ENCODE results near the gene GALNT18. TPM values are rescaled to one million over a fixed set of nuclear protein-coding genes. Genes with fewer than 3 reads are reported as not detected.

The GALNT18 gene
- total RNA-seq, 2 donors from 2014 or later, result 28.2 to 57.8 TPM

DNA sequence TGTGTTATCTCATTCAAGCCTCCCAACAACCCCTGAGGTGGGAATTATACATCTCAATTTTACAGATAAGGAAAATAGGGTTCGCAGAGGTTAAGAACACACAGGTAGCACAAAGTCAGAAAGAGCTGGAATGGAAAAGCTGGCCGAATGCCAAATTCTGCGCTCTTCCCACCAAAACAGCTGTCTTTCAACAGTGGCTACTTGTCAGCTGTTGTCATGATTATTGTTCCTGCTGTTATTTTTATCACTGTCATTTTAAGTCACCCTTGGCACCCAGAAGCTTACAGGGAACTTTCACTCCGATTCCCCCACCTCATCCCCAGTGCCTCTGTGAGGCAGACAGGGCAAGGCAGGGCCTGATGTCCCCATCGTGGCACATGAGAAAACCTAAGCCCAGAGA is 194.3 kb downstream of the GALNT18 start:
- DNase-seq (ENCODE audit: low spot score), result no peak
- TF ChIP-seq, protein P1, sequence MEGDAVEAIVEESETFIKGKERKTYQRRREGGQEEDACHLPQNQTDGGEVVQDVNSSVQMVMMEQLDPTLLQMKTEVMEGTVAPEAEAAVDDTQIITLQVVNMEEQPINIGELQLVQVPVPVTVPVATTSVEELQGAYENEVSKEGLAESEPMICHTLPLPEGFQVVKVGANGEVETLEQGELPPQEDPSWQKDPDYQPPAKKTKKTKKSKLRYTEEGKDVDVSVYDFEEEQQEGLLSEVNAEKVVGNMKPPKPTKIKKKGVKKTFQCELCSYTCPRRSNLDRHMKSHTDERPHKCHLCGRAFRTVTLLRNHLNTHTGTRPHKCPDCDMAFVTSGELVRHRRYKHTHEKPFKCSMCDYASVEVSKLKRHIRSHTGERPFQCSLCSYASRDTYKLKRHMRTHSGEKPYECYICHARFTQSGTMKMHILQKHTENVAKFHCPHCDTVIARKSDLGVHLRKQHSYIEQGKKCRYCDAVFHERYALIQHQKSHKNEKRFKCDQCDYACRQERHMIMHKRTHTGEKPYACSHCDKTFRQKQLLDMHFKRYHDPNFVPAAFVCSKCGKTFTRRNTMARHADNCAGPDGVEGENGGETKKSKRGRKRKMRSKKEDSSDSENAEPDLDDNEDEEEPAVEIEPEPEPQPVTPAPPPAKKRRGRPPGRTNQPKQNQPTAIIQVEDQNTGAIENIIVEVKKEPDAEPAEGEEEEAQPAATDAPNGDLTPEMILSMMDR (IDR thresholded peaks at IDR 0.05), result no peak
- ATAC-seq (ENCODE audit: insufficient number of reproducible peaks, low FRiP score, low read depth), result no peak
- no peak overlapping the region for H3K4me3 ChIP-seq
- H3K36me3 ChIP-seq, result no peaks in the 10 kb centered on the region
- peaks cover 0 to 13% of the 10 kb centered on the region in 2 donors for H3K4me1 ChIP-seq (ENCODE audit: control insufficient read depth in 1 of 2, low read depth in 2 of 2)
- no peaks in the 10 kb centered on the region for H3K27me3 ChIP-seq (replicated peaks; ENCODE audit: insufficient read depth)
- no peaks in the 10 kb centered on the region for H3K9me3 ChIP-seq
- no peak overlapping the region for H3K27ac ChIP-seq

DNA sequence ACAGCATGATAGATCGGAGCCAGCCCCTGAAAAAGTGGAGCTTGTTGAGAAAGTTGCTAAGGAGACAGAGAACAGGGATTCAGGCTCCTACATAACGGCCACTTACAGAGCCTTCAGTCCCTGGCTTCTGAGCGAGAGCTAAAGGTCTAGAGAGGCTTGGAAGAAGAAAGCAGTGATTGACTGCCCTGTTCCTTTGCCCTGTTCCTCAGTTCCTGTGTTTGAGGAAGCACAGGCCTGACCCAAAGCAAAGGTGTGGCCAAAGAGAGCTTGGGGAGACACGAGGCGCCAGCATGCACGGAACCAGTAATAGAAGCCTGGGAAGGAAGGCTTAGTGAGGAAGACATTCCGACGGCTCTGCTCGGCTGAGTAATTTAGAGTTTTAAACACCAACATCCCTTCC is 194.7 kb downstream of the GALNT18 start:
- H3K4me1 ChIP-seq (ENCODE audit: control insufficient read depth in 1 of 2, low read depth in 2 of 2), result peaks cover 0 to 13% of the 10 kb centered on the region in 2 donors
- TF ChIP-seq, protein P1 (IDR thresholded peaks at IDR 0.05), result no peak
- DNase-seq (ENCODE audit: low spot score) (no peak), ATAC-seq (ENCODE audit: insufficient number of reproducible peaks, low FRiP score, low read depth) (no peak)
- no peaks in the 10 kb centered on the region for H3K9me3 ChIP-seq
- H3K27ac ChIP-seq, result no peak overlapping the region
- no peaks in the 10 kb centered on the region for H3K36me3 ChIP-seq
- no peak overlapping the region for H3K4me3 ChIP-seq
- H3K27me3 ChIP-seq (replicated peaks; ENCODE audit: insufficient read depth), result no peaks in the 10 kb centered on the region

GRCh38 chr11:11426226-11426952 is 195.4 kb downstream of the GALNT18 start:
- TF ChIP-seq, protein P1 (IDR thresholded peaks at IDR 0.05), result no peak
- DNase-seq (ENCODE audit: low spot score), result no peak
- no peak for ATAC-seq (ENCODE audit: insufficient number of reproducible peaks, low FRiP score, low read depth)
- Histone ChIP-seq H3K4me3 (no peak overlapping the region), H3K9me3 (no peaks in the 10 kb centered on the region), H3K4me1 (ENCODE audit: control insufficient read depth in 1 of 2, low read depth in 2 of 2) (peaks cover 0 to 15% of the 10 kb centered on the region in 2 donors), H3K36me3 (no peaks in the 10 kb centered on the region), H3K27me3 (replicated peaks; ENCODE audit: insufficient read depth) (no peaks in the 10 kb centered on the region), H3K27ac (no peak overlapping the region)

- no peaks in the 10 kb centered on the region for H3K27me3 ChIP-seq (replicated peaks; ENCODE audit: insufficient read depth)
- H3K27ac ChIP-seq, result no peak overlapping the region
- no peaks in the 10 kb centered on the region for H3K9me3 ChIP-seq
- no peak overlapping the region for H3K4me3 ChIP-seq
- no peak for ATAC-seq (ENCODE audit: insufficient number of reproducible peaks, low FRiP score, low read depth)
- peaks cover 0 to 21% of the 10 kb centered on the region in 2 donors for H3K4me1 ChIP-seq (ENCODE audit: control insufficient read depth in 1 of 2, low read depth in 2 of 2)
- TF ChIP-seq, protein P1 (IDR thresholded peaks at IDR 0.05), result no peak
- H3K36me3 ChIP-seq, result no peaks in the 10 kb centered on the region
- no peak for DNase-seq (ENCODE audit: low spot score)
Measured at GRCh38 chr11:11425806-11426205, 196.0 kb downstream of the GALNT18 start.

DNA sequence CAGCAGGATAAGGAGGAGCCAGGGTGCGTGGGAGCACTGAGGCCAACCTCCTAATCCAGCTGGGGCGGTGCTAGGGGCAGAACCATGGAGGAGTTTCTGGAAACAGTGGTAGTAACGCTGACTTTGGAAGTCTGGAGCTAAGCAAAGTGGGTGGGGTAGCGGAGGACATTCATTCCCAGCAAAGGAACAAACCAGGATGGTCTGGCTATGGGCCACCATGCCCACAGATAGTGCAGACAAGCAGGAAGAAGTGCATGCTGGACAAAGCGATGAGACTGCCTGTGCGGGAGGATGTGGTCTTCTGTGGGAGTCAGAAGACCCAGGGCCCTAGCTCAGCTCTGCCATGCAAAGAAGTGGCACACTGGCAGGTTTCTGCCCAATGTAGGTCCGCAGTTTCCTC is 197.1 kb downstream of the GALNT18 start:
- DNase-seq (ENCODE audit: low spot score) (no peak), ATAC-seq (ENCODE audit: insufficient number of reproducible peaks, low FRiP score, low read depth) (no peak)
- H3K4me1 ChIP-seq (ENCODE audit: control insufficient read depth in 1 of 2, low read depth in 2 of 2), result peaks cover 0 to 32% of the 10 kb centered on the region in 2 donors
- no peaks in the 10 kb centered on the region for H3K9me3 ChIP-seq
- TF ChIP-seq, protein P1 (IDR thresholded peaks at IDR 0.05), result no peak
- no peaks in the 10 kb centered on the region for H3K27me3 ChIP-seq (replicated peaks; ENCODE audit: insufficient read depth)
- H3K4me3 ChIP-seq, result no peak overlapping the region
- no peak overlapping the region for H3K27ac ChIP-seq
- H3K36me3 ChIP-seq, result no peaks in the 10 kb centered on the region
